Measurements from ENCODE around the gene TLCD5. TPM values are rescaled to one million over a fixed set of nuclear protein-coding genes. Genes with fewer than 3 reads are reported as not detected.

TLCD5 gene
- total RNA-seq, 4 donors from 2014 or later, result 1.3 to 9.4 (median 1.5) TPM; not detected in 1

DNA sequence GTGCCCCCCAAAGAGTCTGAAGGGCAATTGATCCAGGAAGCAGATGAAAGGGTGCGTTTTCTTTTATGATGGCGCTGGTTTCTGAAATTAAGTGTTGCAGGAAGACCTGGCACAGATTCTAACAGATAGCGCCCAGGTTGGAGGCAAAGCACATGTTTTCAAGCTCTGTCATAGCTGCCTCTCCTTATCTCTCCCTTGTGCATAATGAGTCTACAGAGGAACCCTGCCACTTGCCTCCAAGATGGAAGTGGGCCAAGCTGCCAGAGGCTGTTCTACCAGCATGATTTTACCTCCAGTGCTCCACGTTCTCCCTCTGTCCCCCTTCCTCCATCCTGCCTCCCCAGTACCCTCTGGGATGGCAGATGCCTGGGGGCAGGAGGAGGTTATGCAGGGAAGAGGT lies 30.0 kb upstream of the TLCD5 start:
- H3K27me3 ChIP-seq, result peaks cover 8% of the 10 kb centered on the region
- DNase-seq, result peak; percentile 23
- H3K36me3 ChIP-seq, result no peaks in the 10 kb centered on the region
- 0 to 30% methylated on average over 1 to 4 of the region's 4 CpGs for WGBS, 2 donors (ENCODE audit: low coverage in 1 of 2)
- peaks cover 0 to 11% (median 1%) of the 10 kb centered on the region in 4 donors for H3K4me1 ChIP-seq
- no peaks in the 10 kb centered on the region for H3K9me3 ChIP-seq
- no peak overlapping the region for H3K27ac ChIP-seq
- H3K4me3 ChIP-seq, result no peak overlapping the region
- TF ChIP-seq EP300 (IDR thresholded peaks at IDR 0.05; ENCODE audit: low read depth), result no peak
- TF ChIP-seq, protein P1, sequence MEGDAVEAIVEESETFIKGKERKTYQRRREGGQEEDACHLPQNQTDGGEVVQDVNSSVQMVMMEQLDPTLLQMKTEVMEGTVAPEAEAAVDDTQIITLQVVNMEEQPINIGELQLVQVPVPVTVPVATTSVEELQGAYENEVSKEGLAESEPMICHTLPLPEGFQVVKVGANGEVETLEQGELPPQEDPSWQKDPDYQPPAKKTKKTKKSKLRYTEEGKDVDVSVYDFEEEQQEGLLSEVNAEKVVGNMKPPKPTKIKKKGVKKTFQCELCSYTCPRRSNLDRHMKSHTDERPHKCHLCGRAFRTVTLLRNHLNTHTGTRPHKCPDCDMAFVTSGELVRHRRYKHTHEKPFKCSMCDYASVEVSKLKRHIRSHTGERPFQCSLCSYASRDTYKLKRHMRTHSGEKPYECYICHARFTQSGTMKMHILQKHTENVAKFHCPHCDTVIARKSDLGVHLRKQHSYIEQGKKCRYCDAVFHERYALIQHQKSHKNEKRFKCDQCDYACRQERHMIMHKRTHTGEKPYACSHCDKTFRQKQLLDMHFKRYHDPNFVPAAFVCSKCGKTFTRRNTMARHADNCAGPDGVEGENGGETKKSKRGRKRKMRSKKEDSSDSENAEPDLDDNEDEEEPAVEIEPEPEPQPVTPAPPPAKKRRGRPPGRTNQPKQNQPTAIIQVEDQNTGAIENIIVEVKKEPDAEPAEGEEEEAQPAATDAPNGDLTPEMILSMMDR (IDR thresholded peaks at IDR 0.05), result no peak
- no peak for TF ChIP-seq POLR2AphosphoS5 (IDR thresholded peaks at IDR 0.05)
- no peak for TF ChIP-seq POLR2A (IDR thresholded peaks at IDR 0.05)
- in situ Hi-C loops (cut with MboI; ENCODE audit: low pct_ligation_motif_present in 1 of 4, low pct_unique_long_range_greater_than_20kb in 1 of 4, low sequenced_read_pairs in 3 of 4) (loop anchor here in 3 of 4 donors (5.0 to 25.0 kb wide), 4 partner anchors 60 to 308 kb away; no protein-coding TSS in a partner anchor), intact Hi-C loops (cut with DNase I; ENCODE audit: low total_unique reads) (no loop called here)

DNA sequence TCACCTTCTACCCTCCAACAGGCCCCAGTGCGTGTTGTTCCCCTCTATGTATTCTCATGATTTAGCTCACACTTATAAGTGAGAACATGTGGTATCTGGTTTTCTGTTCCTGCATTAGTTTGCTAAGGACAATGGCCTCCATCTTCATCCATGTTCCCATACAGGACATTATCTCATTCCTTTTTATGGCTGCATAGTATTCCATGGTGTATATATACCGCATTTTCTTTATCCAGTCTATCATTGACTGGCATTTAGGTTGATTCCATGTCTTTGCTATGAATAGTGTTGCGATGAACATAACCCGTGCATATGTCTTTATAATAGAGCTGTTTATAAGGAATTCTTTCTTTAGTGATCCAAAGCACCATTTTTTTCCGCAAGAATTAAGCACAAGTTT lies 28.5 kb upstream of the TLCD5 start:
- Histone ChIP-seq H3K9me3 (no peaks in the 10 kb centered on the region), H3K27me3 (peaks cover 8% of the 10 kb centered on the region), H3K27ac (no peak overlapping the region), H3K4me1 (peaks cover 0 to 13% (median 1%) of the 10 kb centered on the region in 4 donors), H3K36me3 (no peaks in the 10 kb centered on the region), H3K4me3 (no peak overlapping the region)
- TF ChIP-seq POLR2A (IDR thresholded peaks at IDR 0.05) (no peak), POLR2AphosphoS5 (IDR thresholded peaks at IDR 0.05) (no peak), EP300 (IDR thresholded peaks at IDR 0.05; ENCODE audit: low read depth) (no peak)
- TF ChIP-seq, protein P1 (IDR thresholded peaks at IDR 0.05), result no peak
- no peak for DNase-seq
- in situ Hi-C loops (cut with MboI; ENCODE audit: low pct_ligation_motif_present in 1 of 4, low pct_unique_long_range_greater_than_20kb in 1 of 4, low sequenced_read_pairs in 3 of 4), result loop anchor here in 3 of 4 donors (5.0 to 25.0 kb wide), 4 partner anchors 62 to 309 kb away; no protein-coding TSS in a partner anchor
- 90 to 94% methylated on average over 2 to 5 of the region's 5 CpGs for WGBS, 2 donors (ENCODE audit: low coverage in 1 of 2)
- intact Hi-C loops (cut with DNase I; ENCODE audit: low total_unique reads), result no loop called here

- no peaks in the 10 kb centered on the region for H3K36me3 ChIP-seq
- no peak overlapping the region for H3K4me3 ChIP-seq
- H3K4me1 ChIP-seq, result peaks cover 0 to 28% (median 8%) of the 10 kb centered on the region in 4 donors
- H3K27me3 ChIP-seq, result peaks cover 3% of the 10 kb centered on the region
- intact Hi-C loops (cut with DNase I; ENCODE audit: low total_unique reads), result no loop called here
- no peak overlapping the region for H3K27ac ChIP-seq
- DNase-seq, result no peak
- no peaks in the 10 kb centered on the region for H3K9me3 ChIP-seq
- WGBS, 2 donors (ENCODE audit: low coverage in 1 of 2), result 91% methylated on average over 5 of the region's 5 CpGs; no CpG with 5 or more reads in 1 of the 2 donors
- in situ Hi-C loops (cut with MboI; ENCODE audit: low pct_ligation_motif_present in 1 of 4, low pct_unique_long_range_greater_than_20kb in 1 of 4, low sequenced_read_pairs in 3 of 4), result loop anchor here in 3 of 4 donors (5.0 to 25.0 kb wide), 4 partner anchors 64 to 311 kb away; no protein-coding TSS in a partner anchor
- no peak for TF ChIP-seq POLR2A (IDR thresholded peaks at IDR 0.05)
- no peak for TF ChIP-seq POLR2AphosphoS5 (IDR thresholded peaks at IDR 0.05)
- TF ChIP-seq, protein P1 (IDR thresholded peaks at IDR 0.05), result no peak
- no peak for TF ChIP-seq EP300 (IDR thresholded peaks at IDR 0.05; ENCODE audit: low read depth)
These were observed 26.6 kb upstream of the TLCD5 start for GRCh38 chr11:120298461-120298860.

- H3K4me1 ChIP-seq, result peaks cover 0 to 26% (median 14%) of the 10 kb centered on the region in 4 donors
- TF ChIP-seq, protein P1 (IDR thresholded peaks at IDR 0.05), result no peak
- no peak for TF ChIP-seq EP300 (IDR thresholded peaks at IDR 0.05; ENCODE audit: low read depth)
- no peak for TF ChIP-seq POLR2AphosphoS5 (IDR thresholded peaks at IDR 0.05)
- TF ChIP-seq POLR2A (IDR thresholded peaks at IDR 0.05), result no peak
- H3K9me3 ChIP-seq, result no peaks in the 10 kb centered on the region
- peak overlapping the region; percentile 15 to 43 (median 21) for H3K27ac ChIP-seq
- H3K36me3 ChIP-seq, result no peaks in the 10 kb centered on the region
- H3K4me3 ChIP-seq, result no peak overlapping the region
- DNase-seq, result peak; percentile 71
- peaks cover 1% of the 10 kb centered on the region for H3K27me3 ChIP-seq
- WGBS, 2 donors (ENCODE audit: low coverage in 1 of 2), result 20 to 39% methylated on average over 2 to 6 of the region's 6 CpGs
- in situ Hi-C loops (cut with MboI; ENCODE audit: low pct_ligation_motif_present in 1 of 4, low pct_unique_long_range_greater_than_20kb in 1 of 4, low sequenced_read_pairs in 3 of 4) (loop anchor here in 1 of 4 donors (5.0 to 10.0 kb wide), 2 partner anchors 67 to 130 kb away; no protein-coding TSS in a partner anchor), intact Hi-C loops (cut with DNase I; ENCODE audit: low total_unique reads) (loop anchor here (5.0 kb wide), 1 partner anchor 130 kb away; no protein-coding TSS in a partner anchor)
These were observed 22.9 kb upstream of the TLCD5 start for GRCh38 chr11:120302001-120302805.
